Testis (tissue), 2 donors: ENCODE data around the gene UGT2B11.
"Not testable (repeated sequence)": the region's sequence is repeated elsewhere in the genome, so short reads cannot be mapped to it uniquely, and the experiment has no call there.

Experiments used
- POLR2A ChIP-seq: fragments of 450-650 bp; IDR thresholded peaks from one replicate; pipeline ENCODE4 v1.6.1; 2017; ENCODE audit warnings: antibody characterized with exemption, mild to moderate bottlenecking, moderate library complexity
- TF ChIP-seq, protein P1 (sequence below), 3 experiments: fragments of 450-650 bp in 2 of 3; fragments of 200-600 bp in 1 of 3; sonication (generic) in 1 of 3; IDR thresholded peaks; one replicate each; pipeline ENCODE4 v1.5.1; 2016 to 2019; ENCODE audit warnings: antibody characterized with exemption in 3 of 3, mild to moderate bottlenecking in 2 of 3, moderate library complexity in 1 of 3

- TF ChIP-seq, protein P1, sequence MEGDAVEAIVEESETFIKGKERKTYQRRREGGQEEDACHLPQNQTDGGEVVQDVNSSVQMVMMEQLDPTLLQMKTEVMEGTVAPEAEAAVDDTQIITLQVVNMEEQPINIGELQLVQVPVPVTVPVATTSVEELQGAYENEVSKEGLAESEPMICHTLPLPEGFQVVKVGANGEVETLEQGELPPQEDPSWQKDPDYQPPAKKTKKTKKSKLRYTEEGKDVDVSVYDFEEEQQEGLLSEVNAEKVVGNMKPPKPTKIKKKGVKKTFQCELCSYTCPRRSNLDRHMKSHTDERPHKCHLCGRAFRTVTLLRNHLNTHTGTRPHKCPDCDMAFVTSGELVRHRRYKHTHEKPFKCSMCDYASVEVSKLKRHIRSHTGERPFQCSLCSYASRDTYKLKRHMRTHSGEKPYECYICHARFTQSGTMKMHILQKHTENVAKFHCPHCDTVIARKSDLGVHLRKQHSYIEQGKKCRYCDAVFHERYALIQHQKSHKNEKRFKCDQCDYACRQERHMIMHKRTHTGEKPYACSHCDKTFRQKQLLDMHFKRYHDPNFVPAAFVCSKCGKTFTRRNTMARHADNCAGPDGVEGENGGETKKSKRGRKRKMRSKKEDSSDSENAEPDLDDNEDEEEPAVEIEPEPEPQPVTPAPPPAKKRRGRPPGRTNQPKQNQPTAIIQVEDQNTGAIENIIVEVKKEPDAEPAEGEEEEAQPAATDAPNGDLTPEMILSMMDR (IDR thresholded peaks at IDR 0.05), result not testable (repeated sequence)
- TF ChIP-seq POLR2A, result not testable (repeated sequence)
Measured at GRCh38 chr4:69198506-69198905, 16.0 kb downstream of the UGT2B11 start.
